ENCODE results near the gene TUBA3D. TPM values are rescaled to one million over a fixed set of nuclear protein-coding genes. Genes with fewer than 3 reads are reported as not detected.
A peak's percentile ranks its signal among the peaks of the same experiment; 100 is the strongest.
"Not testable (repeated sequence)": the region's sequence is repeated elsewhere in the genome, so short reads cannot be mapped to it uniquely, and the experiment has no call there.

TUBA3D gene
- polyA plus RNA-seq, 3 donors = not detected

DNA sequence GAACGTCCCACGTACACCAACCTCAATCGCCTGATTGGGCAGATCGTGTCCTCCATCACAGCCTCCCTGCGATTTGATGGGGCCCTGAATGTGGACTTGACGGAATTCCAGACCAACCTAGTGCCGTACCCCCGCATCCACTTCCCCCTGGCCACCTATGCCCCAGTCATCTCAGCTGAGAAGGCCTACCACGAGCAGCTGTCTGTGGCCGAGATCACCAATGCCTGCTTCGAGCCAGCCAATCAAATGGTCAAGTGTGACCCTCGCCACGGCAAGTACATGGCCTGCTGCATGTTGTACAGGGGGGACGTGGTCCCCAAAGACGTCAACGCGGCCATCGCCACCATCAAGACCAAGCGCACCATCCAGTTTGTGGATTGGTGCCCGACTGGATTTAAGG is 4.4 kb downstream of the TUBA3D start:
- H3K79me2 ChIP-seq (ENCODE audit: insufficient read depth, low read length); H3K27me3 Mint-ChIP-seq (ENCODE audit: low read depth in 3 of 3); H3K4me3 ChIP-seq (replicated peaks in 1 of 3; ENCODE audit: low read depth in 2 of 3, low read length in 3 of 3); H3K27ac ChIP-seq (ENCODE audit: low read depth in 1 of 2, low read length in 2 of 2); DNase-seq; H3K27me3 ChIP-seq (ENCODE audit: control insufficient read depth in 2 of 2, insufficient read depth in 2 of 2, low read length in 2 of 2); intact Hi-C loops (cut with micrococcal nuclease); H3K9ac ChIP-seq (ENCODE audit: insufficient read depth, low read length, poor library complexity, severe bottlenecking); H4K20me1 ChIP-seq (ENCODE audit: insufficient read depth, low read length); H2AFZ ChIP-seq (ENCODE audit: insufficient read depth, low read depth, low read length, poor library complexity, severe bottlenecking); H3K36me3 ChIP-seq (replicated peaks in 1 of 2; ENCODE audit: control insufficient read depth in 1 of 2, insufficient read depth in 2 of 2, low read length in 2 of 2); H3K4me2 ChIP-seq (replicated peaks; ENCODE audit: extremely low read depth, low read length, poor library complexity, severe bottlenecking); H3K4me3 Mint-ChIP-seq; H3K4me1 ChIP-seq (ENCODE audit: control insufficient read depth in 1 of 2, insufficient read depth in 2 of 2, low read length in 2 of 2); H3K4me1 Mint-ChIP-seq: not testable (repeated sequence)
- WGBS (ENCODE audit: insufficient coverage) = 100% methylated on average over 7 of the region's 20 CpGs
- Mint-ChIP-seq H3K9me3 (peaks cover 3 to 17% (median 12%) of the 10 kb centered on the region in 7 donors), H3K36me3 (peaks cover 5 to 24% of the 10 kb centered on the region in 2 donors), H3K27ac (peak overlapping the region in 1 of 7 donors; percentile 60)
- H3K9me3 ChIP-seq (replicated peaks in 1 of 2; ENCODE audit: control insufficient read depth in 1 of 2, insufficient read depth in 1 of 2, low read length in 2 of 2) = peaks cover 0 to 15% of the 10 kb centered on the region in 2 donors

GRCh38 chr2:131482506-131483155 is 6.7 kb downstream of the TUBA3D start:
- H2AFZ ChIP-seq (ENCODE audit: insufficient read depth, low read depth, low read length, poor library complexity, severe bottlenecking); H3K4me1 ChIP-seq (ENCODE audit: control insufficient read depth in 1 of 2, insufficient read depth in 2 of 2, low read length in 2 of 2); H3K9me3 Mint-ChIP-seq; H3K9ac ChIP-seq (ENCODE audit: insufficient read depth, low read length, poor library complexity, severe bottlenecking); H3K4me2 ChIP-seq (replicated peaks; ENCODE audit: extremely low read depth, low read length, poor library complexity, severe bottlenecking); H4K20me1 ChIP-seq (ENCODE audit: insufficient read depth, low read length); H3K27me3 ChIP-seq (ENCODE audit: control insufficient read depth in 2 of 2, insufficient read depth in 2 of 2, low read length in 2 of 2); H3K4me3 ChIP-seq (replicated peaks in 1 of 3; ENCODE audit: low read depth in 2 of 3, low read length in 3 of 3); H3K9me3 ChIP-seq (replicated peaks in 1 of 2; ENCODE audit: control insufficient read depth in 1 of 2, insufficient read depth in 1 of 2, low read length in 2 of 2); H3K27ac Mint-ChIP-seq; H3K4me3 Mint-ChIP-seq; DNase-seq; H3K27ac ChIP-seq (ENCODE audit: low read depth in 1 of 2, low read length in 2 of 2); H3K27me3 Mint-ChIP-seq (ENCODE audit: low read depth in 3 of 3); H3K79me2 ChIP-seq (ENCODE audit: insufficient read depth, low read length); H3K4me1 Mint-ChIP-seq; intact Hi-C loops (cut with micrococcal nuclease); H3K36me3 ChIP-seq (replicated peaks in 1 of 2; ENCODE audit: control insufficient read depth in 1 of 2, insufficient read depth in 2 of 2, low read length in 2 of 2): not testable (repeated sequence)
- H3K36me3 Mint-ChIP-seq = peaks cover 9 to 14% of the 10 kb centered on the region in 2 donors
- WGBS (ENCODE audit: insufficient coverage) = 98% methylated on average over 7 of the region's 19 CpGs

GRCh38 chr2:131483981-131484820 is 8.3 kb downstream of the TUBA3D start:
- H3K4me1 Mint-ChIP-seq; H3K4me2 ChIP-seq (replicated peaks; ENCODE audit: extremely low read depth, low read length, poor library complexity, severe bottlenecking); H3K36me3 ChIP-seq (replicated peaks in 1 of 2; ENCODE audit: control insufficient read depth in 1 of 2, insufficient read depth in 2 of 2, low read length in 2 of 2); H3K4me1 ChIP-seq (ENCODE audit: control insufficient read depth in 1 of 2, insufficient read depth in 2 of 2, low read length in 2 of 2); H2AFZ ChIP-seq (ENCODE audit: insufficient read depth, low read depth, low read length, poor library complexity, severe bottlenecking); H3K27me3 Mint-ChIP-seq (ENCODE audit: low read depth in 3 of 3); H3K9ac ChIP-seq (ENCODE audit: insufficient read depth, low read length, poor library complexity, severe bottlenecking); H3K79me2 ChIP-seq (ENCODE audit: insufficient read depth, low read length); H3K4me3 ChIP-seq (replicated peaks in 1 of 3; ENCODE audit: low read depth in 2 of 3, low read length in 3 of 3); H3K9me3 Mint-ChIP-seq; DNase-seq; H3K27ac ChIP-seq (ENCODE audit: low read depth in 1 of 2, low read length in 2 of 2); intact Hi-C loops (cut with micrococcal nuclease); H3K27ac Mint-ChIP-seq; H3K27me3 ChIP-seq (ENCODE audit: control insufficient read depth in 2 of 2, insufficient read depth in 2 of 2, low read length in 2 of 2); H3K4me3 Mint-ChIP-seq; H4K20me1 ChIP-seq (ENCODE audit: insufficient read depth, low read length); H3K9me3 ChIP-seq (replicated peaks in 1 of 2; ENCODE audit: control insufficient read depth in 1 of 2, insufficient read depth in 1 of 2, low read length in 2 of 2): not testable (repeated sequence)
- peaks cover 14% of the 10 kb centered on the region in 2 donors for H3K36me3 Mint-ChIP-seq
- WGBS (ENCODE audit: insufficient coverage) = 93% methylated on average over 17 of the region's 24 CpGs

DNA sequence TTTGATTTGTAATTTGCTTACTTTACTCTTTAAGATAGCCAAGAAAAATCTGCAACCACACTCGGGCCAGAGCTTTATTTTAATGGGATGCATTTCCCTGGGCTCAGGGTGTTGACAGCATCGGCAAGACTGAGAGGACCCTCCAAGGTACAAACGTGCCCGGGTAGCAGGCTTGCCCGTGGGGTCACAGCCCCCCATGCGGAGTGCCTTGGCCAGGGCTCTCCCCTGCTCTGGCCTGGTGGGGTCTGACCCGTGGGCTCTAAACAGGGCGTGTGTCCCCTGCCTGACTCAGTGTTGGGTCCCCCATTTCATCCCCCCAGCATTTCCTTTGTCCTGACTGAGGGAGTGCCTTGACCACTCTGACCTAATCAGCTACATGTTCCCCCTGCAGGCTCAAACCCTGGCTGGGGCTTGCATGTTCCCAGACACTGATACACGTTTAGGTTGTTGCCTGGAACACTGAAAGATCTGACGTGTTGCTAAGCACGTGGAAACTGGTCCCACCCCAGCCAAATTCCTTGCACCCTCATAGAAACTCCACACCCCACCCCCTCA is 9.1 kb downstream of the TUBA3D start:
- H4K20me1 ChIP-seq (ENCODE audit: insufficient read depth, low read length); H3K27me3 Mint-ChIP-seq (ENCODE audit: low read depth in 3 of 3); H3K9me3 Mint-ChIP-seq; H3K27ac ChIP-seq (ENCODE audit: low read depth in 1 of 2, low read length in 2 of 2); H3K9me3 ChIP-seq (replicated peaks in 1 of 2; ENCODE audit: control insufficient read depth in 1 of 2, insufficient read depth in 1 of 2, low read length in 2 of 2); H3K36me3 ChIP-seq (replicated peaks in 1 of 2; ENCODE audit: control insufficient read depth in 1 of 2, insufficient read depth in 2 of 2, low read length in 2 of 2); H3K4me3 ChIP-seq (replicated peaks in 1 of 3; ENCODE audit: low read depth in 2 of 3, low read length in 3 of 3); H3K79me2 ChIP-seq (ENCODE audit: insufficient read depth, low read length); H3K4me3 Mint-ChIP-seq; H3K27me3 ChIP-seq (ENCODE audit: control insufficient read depth in 2 of 2, insufficient read depth in 2 of 2, low read length in 2 of 2); H3K9ac ChIP-seq (ENCODE audit: insufficient read depth, low read length, poor library complexity, severe bottlenecking); H3K4me1 Mint-ChIP-seq; DNase-seq; H3K4me2 ChIP-seq (replicated peaks; ENCODE audit: extremely low read depth, low read length, poor library complexity, severe bottlenecking); H2AFZ ChIP-seq (ENCODE audit: insufficient read depth, low read depth, low read length, poor library complexity, severe bottlenecking); intact Hi-C loops (cut with micrococcal nuclease); H3K4me1 ChIP-seq (ENCODE audit: control insufficient read depth in 1 of 2, insufficient read depth in 2 of 2, low read length in 2 of 2): not testable (repeated sequence)
- Mint-ChIP-seq H3K27ac (peak overlapping the region in 1 of 7 donors; percentile 37), H3K36me3 (peaks cover 12 to 14% of the 10 kb centered on the region in 2 donors)
- WGBS (ENCODE audit: insufficient coverage) = 98% methylated on average over 6 of the region's 11 CpGs

Data from CD14-positive monocyte (primary cell).